Prostate gland (tissue), 2 donors: ENCODE measurements around the gene HSPBP1.

ENCODE experiments used
- CTCF ChIP-seq, 4 experiments: fragments of 200-600 bp in 2 of 4; fragments of 450-650 bp in 2 of 4; sonication (generic) in 2 of 4; IDR thresholded peaks; 1 replicate in 3 of 4; 2 replicates in 1 of 4; pipeline ENCODE4 v1.5.1; 2016 to 2019; ENCODE audit warnings: antibody characterized with exemption in 4 of 4, mild to moderate bottlenecking in 2 of 4, moderate library complexity in 2 of 4
- POLR2A ChIP-seq: fragments of 450-650 bp; IDR thresholded peaks from one replicate; pipeline ENCODE4 v1.6.1; 2016; ENCODE audit warnings: antibody characterized with exemption, mild to moderate bottlenecking
- POLR2AphosphoS5 ChIP-seq: sonication (generic); formaldehyde crosslinking; IDR thresholded peaks from one replicate; pipeline ENCODE4 v1.6.1; 2017; ENCODE audit warnings: antibody characterized with exemption

GRCh38 chr19:55239004-55239403 lies 40.9 kb downstream of the HSPBP1 start:
- TF ChIP-seq CTCF (IDR thresholded peaks at IDR 0.05), result no peak
- no peak for TF ChIP-seq POLR2A
- no peak for TF ChIP-seq POLR2AphosphoS5
